HepG2 (cell line): ENCODE measurements around the gene POLDIP3.

Source experiments
- DPF2 ChIP-seq: sonication (generic); formaldehyde crosslinking; IDR thresholded peaks from 2 replicates; pipeline ENCODE4 v1.4.0; 2020; ENCODE audit warnings: mild to moderate bottlenecking, low read depth, missing genetic modification reagents, borderline replicate concordance
- KDM1A ChIP-seq: IDR thresholded peaks from 2 replicates; pipeline ENCODE4 v1.6.1; 2016; ENCODE audit warnings: missing compliant biosample characterization
- NR3C1 ChIP-seq: sonication (generic); formaldehyde crosslinking; IDR thresholded peaks from 2 replicates; pipeline ENCODE4 v1.4.0; 2020; ENCODE audit warnings: missing genetic modification reagents
- ZNF326 ChIP-seq: sonication (generic); formaldehyde crosslinking; IDR thresholded peaks from 2 replicates; pipeline ENCODE4 v1.4.0; 2020; ENCODE audit warnings: missing genetic modification reagents, borderline replicate concordance
- ZNF484 ChIP-seq: sonication (generic); formaldehyde crosslinking; IDR thresholded peaks from 2 replicates; pipeline ENCODE4 v1.5.1; 2020; ENCODE audit warnings: mild to moderate bottlenecking, low read depth, missing genetic modification reagents, borderline replicate concordance
- TF ChIP-seq, protein P1 (sequence below): sonication (generic); formaldehyde crosslinking; IDR thresholded peaks from 2 replicates; pipeline ENCODE4 v1.4.0; 2020; ENCODE audit warnings: mild to moderate bottlenecking, low read depth, missing genetic modification reagents
- TF ChIP-seq, protein P2 (sequence below): sonication (generic); formaldehyde crosslinking; IDR thresholded peaks from 2 replicates; pipeline ENCODE4 v1.4.0; 2020; ENCODE audit warnings: missing genetic modification reagents
- TF ChIP-seq, protein P3 (sequence below): sonication (generic); formaldehyde crosslinking; IDR thresholded peaks from 2 replicates; pipeline ENCODE4 v1.5.0; 2020; ENCODE audit warnings: mild to moderate bottlenecking, missing genetic modification reagents, moderate library complexity
- TF ChIP-seq, protein P4 (sequence below): sonication (generic); formaldehyde crosslinking; IDR thresholded peaks from 2 replicates; pipeline ENCODE4 v1.9.0; 2021; ENCODE audit warnings: mild to moderate bottlenecking, missing genetic modification reagents

DNA sequence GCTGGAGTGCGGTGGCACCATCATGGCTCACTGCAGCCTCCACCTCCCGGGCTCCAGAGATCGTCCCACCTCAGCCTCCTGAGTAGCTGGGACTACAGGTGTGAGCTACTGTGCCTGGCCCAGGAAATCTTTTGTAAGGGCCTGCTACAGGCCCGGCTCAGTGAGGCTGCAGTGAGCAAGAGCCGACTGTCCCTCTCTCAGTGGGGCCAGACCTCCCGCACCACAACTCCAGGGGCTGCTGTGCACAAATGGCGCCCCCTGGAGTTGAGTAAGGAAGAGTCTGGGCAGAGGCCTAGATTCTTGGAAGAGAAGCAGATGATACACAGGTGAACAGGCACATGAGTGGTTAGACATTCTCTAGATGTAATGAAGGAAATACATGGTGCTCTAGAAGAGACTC is 53.9 kb downstream of the POLDIP3 start:
- TF ChIP-seq, protein P1, sequence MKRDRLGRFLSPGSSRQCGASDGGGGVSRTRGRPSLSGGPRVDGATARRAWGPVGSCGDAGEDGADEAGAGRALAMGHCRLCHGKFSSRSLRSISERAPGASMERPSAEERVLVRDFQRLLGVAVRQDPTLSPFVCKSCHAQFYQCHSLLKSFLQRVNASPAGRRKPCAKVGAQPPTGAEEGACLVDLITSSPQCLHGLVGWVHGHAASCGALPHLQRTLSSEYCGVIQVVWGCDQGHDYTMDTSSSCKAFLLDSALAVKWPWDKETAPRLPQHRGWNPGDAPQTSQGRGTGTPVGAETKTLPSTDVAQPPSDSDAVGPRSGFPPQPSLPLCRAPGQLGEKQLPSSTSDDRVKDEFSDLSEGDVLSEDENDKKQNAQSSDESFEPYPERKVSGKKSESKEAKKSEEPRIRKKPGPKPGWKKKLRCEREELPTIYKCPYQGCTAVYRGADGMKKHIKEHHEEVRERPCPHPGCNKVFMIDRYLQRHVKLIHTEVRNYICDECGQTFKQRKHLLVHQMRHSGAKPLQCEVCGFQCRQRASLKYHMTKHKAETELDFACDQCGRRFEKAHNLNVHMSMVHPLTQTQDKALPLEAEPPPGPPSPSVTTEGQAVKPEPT (CRISPR knock-in tag) = no peak
- no peak for TF ChIP-seq ZNF326
- TF ChIP-seq, protein P2, sequence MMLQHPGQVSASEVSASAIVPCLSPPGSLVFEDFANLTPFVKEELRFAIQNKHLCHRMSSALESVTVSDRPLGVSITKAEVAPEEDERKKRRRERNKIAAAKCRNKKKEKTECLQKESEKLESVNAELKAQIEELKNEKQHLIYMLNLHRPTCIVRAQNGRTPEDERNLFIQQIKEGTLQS (CRISPR knock-in tag) = no peak
- no peak for TF ChIP-seq DPF2
- TF ChIP-seq KDM1A (CRISPR knock-in tag) = no peak
- no peak for TF ChIP-seq NR3C1 (CRISPR knock-in tag)
- TF ChIP-seq, protein P3, sequence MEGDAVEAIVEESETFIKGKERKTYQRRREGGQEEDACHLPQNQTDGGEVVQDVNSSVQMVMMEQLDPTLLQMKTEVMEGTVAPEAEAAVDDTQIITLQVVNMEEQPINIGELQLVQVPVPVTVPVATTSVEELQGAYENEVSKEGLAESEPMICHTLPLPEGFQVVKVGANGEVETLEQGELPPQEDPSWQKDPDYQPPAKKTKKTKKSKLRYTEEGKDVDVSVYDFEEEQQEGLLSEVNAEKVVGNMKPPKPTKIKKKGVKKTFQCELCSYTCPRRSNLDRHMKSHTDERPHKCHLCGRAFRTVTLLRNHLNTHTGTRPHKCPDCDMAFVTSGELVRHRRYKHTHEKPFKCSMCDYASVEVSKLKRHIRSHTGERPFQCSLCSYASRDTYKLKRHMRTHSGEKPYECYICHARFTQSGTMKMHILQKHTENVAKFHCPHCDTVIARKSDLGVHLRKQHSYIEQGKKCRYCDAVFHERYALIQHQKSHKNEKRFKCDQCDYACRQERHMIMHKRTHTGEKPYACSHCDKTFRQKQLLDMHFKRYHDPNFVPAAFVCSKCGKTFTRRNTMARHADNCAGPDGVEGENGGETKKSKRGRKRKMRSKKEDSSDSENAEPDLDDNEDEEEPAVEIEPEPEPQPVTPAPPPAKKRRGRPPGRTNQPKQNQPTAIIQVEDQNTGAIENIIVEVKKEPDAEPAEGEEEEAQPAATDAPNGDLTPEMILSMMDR (CRISPR knock-in tag) = peak; percentile 73
- TF ChIP-seq ZNF484 (CRISPR knock-in tag) = no peak
- TF ChIP-seq, protein P4, sequence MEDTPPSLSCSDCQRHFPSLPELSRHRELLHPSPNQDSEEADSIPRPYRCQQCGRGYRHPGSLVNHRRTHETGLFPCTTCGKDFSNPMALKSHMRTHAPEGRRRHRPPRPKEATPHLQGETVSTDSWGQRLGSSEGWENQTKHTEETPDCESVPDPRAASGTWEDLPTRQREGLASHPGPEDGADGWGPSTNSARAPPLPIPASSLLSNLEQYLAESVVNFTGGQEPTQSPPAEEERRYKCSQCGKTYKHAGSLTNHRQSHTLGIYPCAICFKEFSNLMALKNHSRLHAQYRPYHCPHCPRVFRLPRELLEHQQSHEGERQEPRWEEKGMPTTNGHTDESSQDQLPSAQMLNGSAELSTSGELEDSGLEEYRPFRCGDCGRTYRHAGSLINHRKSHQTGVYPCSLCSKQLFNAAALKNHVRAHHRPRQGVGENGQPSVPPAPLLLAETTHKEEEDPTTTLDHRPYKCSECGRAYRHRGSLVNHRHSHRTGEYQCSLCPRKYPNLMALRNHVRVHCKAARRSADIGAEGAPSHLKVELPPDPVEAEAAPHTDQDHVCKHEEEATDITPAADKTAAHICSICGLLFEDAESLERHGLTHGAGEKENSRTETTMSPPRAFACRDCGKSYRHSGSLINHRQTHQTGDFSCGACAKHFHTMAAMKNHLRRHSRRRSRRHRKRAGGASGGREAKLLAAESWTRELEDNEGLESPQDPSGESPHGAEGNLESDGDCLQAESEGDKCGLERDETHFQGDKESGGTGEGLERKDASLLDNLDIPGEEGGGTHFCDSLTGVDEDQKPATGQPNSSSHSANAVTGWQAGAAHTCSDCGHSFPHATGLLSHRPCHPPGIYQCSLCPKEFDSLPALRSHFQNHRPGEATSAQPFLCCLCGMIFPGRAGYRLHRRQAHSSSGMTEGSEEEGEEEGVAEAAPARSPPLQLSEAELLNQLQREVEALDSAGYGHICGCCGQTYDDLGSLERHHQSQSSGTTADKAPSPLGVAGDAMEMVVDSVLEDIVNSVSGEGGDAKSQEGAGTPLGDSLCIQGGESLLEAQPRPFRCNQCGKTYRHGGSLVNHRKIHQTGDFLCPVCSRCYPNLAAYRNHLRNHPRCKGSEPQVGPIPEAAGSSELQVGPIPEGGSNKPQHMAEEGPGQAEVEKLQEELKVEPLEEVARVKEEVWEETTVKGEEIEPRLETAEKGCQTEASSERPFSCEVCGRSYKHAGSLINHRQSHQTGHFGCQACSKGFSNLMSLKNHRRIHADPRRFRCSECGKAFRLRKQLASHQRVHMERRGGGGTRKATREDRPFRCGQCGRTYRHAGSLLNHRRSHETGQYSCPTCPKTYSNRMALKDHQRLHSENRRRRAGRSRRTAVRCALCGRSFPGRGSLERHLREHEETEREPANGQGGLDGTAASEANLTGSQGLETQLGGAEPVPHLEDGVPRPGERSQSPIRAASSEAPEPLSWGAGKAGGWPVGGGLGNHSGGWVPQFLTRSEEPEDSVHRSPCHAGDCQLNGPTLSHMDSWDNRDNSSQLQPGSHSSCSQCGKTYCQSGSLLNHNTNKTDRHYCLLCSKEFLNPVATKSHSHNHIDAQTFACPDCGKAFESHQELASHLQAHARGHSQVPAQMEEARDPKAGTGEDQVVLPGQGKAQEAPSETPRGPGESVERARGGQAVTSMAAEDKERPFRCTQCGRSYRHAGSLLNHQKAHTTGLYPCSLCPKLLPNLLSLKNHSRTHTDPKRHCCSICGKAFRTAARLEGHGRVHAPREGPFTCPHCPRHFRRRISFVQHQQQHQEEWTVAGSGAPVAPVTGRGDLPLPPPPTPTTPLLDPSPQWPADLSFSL (CRISPR knock-in tag) = no peak
